Panc1 (cell line): Measurements from ENCODE around the gene ZNF469. TPM values are rescaled to one million over a fixed set of nuclear protein-coding genes. Genes with fewer than 3 reads are reported as not detected.

ENCODE experiments used
- ATAC-seq: fragments of 200-7000 bp; cut with Tn5 transposase; 2 replicates; pipeline ENCODE4 v1.9.1; 2020; ENCODE audit warnings: mild to moderate bottlenecking, moderate library complexity
- BruUV-seq: library from RNA; stranded (reverse); fragments of 400-500 nt; replicated peaks from 2 replicates; lab custom pipeline; 2021; lab: Mats Ljungman, UMichigan
- CTCF ChIA-PET: fragments of 300-600 bp; sonication (Branson Sonifier 250); formaldehyde crosslinking; loops from one replicate; lab custom pipeline; 2022; ENCODE audit warnings: antibody characterized with exemption; lab: Charles Lee
- POLR2A ChIA-PET: fragments of 300-600 bp; sonication (Branson Sonifier 250); formaldehyde crosslinking; loops from one replicate; lab custom pipeline; 2022; ENCODE audit warnings: antibody characterized with exemption; lab: Charles Lee
- DNase-seq: peaks from one replicate; pipeline ENCODE4 v3.0.0-alpha.2; 2010; ENCODE audit warnings: low read depth, low spot score
- H3K27ac ChIP-seq: 2 replicates; pipeline ENCODE4 v1.5.1; 2011; ENCODE audit warnings: mild to moderate bottlenecking, low read length, inconsistent platforms
- H3K27me3 ChIP-seq: fragments of 200-500 bp; sonication (Bioruptor generic); 2 replicates; pipeline ENCODE4 v1.6.0; 2014; ENCODE audit warnings: low read length, inconsistent platforms; ENCODE audit not compliant: control insufficient read depth, insufficient read depth
- H3K36me3 ChIP-seq: fragments of 200-500 bp; sonication (Bioruptor generic); 2 replicates; pipeline ENCODE4 v1.5.1; 2014; ENCODE audit warnings: inconsistent platforms, mild to moderate bottlenecking, low read length, moderate library complexity; ENCODE audit not compliant: control insufficient read depth, insufficient read depth
- H3K4me1 ChIP-seq: 2 replicates; pipeline ENCODE4 v1.5.1; 2011; ENCODE audit warnings: inconsistent platforms, mild to moderate bottlenecking, low read length, moderate library complexity; ENCODE audit not compliant: control insufficient read depth, insufficient read depth
- H3K4me3 ChIP-seq, 2 experiments: 2 replicates each; pipeline ENCODE4 v1.5.1; 2011 to 2012; ENCODE audit warnings: low read depth in 2 of 2, low read length in 2 of 2, mild to moderate bottlenecking in 2 of 2, inconsistent platforms in 1 of 2, moderate library complexity in 1 of 2
- H3K9me3 ChIP-seq: fragments of 200-500 bp; sonication (Bioruptor generic); 2 replicates; pipeline ENCODE4 v1.5.1; 2014; ENCODE audit warnings: low read depth, mild to moderate bottlenecking, inconsistent platforms, low read length, moderate library complexity; ENCODE audit not compliant: control insufficient read depth, insufficient read depth
- CTCF ChIP-seq: fragments of 450-650 bp; IDR thresholded peaks from 2 replicates; pipeline ENCODE4 v1.5.1; 2017; ENCODE audit warnings: mild to moderate bottlenecking
- POLR2AphosphoS5 ChIP-seq: IDR thresholded peaks from 2 replicates; pipeline ENCODE4 v1.6.1; 2012; ENCODE audit warnings: mild to moderate bottlenecking, low read depth, low read length, moderate library complexity
- REST ChIP-seq, 2 experiments: IDR thresholded peaks; 2 replicates each; pipeline ENCODE4 v1.6.1; 2011 to 2012; ENCODE audit warnings: low read depth in 2 of 2, control low read depth in 1 of 2, low read length in 1 of 2, mild to moderate bottlenecking in 1 of 2, moderate library complexity in 1 of 2; ENCODE audit not compliant: insufficient read depth in 1 of 2
- SIN3A ChIP-seq: IDR thresholded peaks from 2 replicates; pipeline ENCODE4 v1.6.1; 2012; ENCODE audit warnings: low read depth, mild to moderate bottlenecking, low read length, moderate library complexity, borderline replicate concordance; ENCODE audit not compliant: insufficient read depth
- TCF7L2 ChIP-seq: IDR thresholded peaks from 2 replicates; pipeline ENCODE4 v1.6.1; 2011; ENCODE audit warnings: mild to moderate bottlenecking, low read depth, low read length, inconsistent platforms
- in situ Hi-C: cut with HindIII; loops from 2 replicates; pipeline ENCODE4 v1.10.0; 2016; ENCODE audit warnings: low sequenced_read_pairs, low pct_unique_long_range_greater_than_20kb
- intact Hi-C: fragments of 100-400 bp; cut with micrococcal nuclease; formaldehyde crosslinking; loops from one replicate; pipeline ENCODE4 v1.10.0; 2022; ENCODE audit not compliant: unreplicated experiment
- total RNA-seq: library from RNA; stranded (reverse); gene quantifications from one replicate; pipeline ENCODE4 v1.2.1, GENCODE V29; 2021; ENCODE audit not compliant: unreplicated experiment

Gene ZNF469
- total RNA-seq, 1 experiment from 2014 or later, result 1.3 TPM

- DNase-seq (no peak), ATAC-seq (no peak)
- Histone ChIP-seq H3K27ac (no peak overlapping the region), H3K9me3 (no peaks in the 10 kb centered on the region), H3K4me3 (no peak overlapping the region), H3K27me3 (no peaks in the 10 kb centered on the region), H3K36me3 (no peaks in the 10 kb centered on the region), H3K4me1 (peaks cover 11% of the 10 kb centered on the region)
- intact Hi-C loops (no loop called here), in situ Hi-C loops (no loop called here)
- no TSS peak for BruUV-seq
- CTCF ChIA-PET, result no interaction called here
- TF ChIP-seq SIN3A (no peak), POLR2AphosphoS5 (no peak), TCF7L2 (no peak), CTCF (no peak)
- POLR2A ChIA-PET, result no interaction called here
Observed at GRCh38 chr16:88389621-88390160, 6.9 kb downstream of the ZNF469 start.

- Histone ChIP-seq H3K9me3 (no peaks in the 10 kb centered on the region), H3K4me3 (no peak overlapping the region), H3K36me3 (no peaks in the 10 kb centered on the region), H3K27me3 (no peaks in the 10 kb centered on the region), H3K4me1 (peaks cover 11% of the 10 kb centered on the region), H3K27ac (no peak overlapping the region)
- ATAC-seq (no peak), DNase-seq (no peak)
- ChIA-PET CTCF (no interaction called here), POLR2A (no interaction called here)
- intact Hi-C loops (no loop called here), in situ Hi-C loops (no loop called here)
- no TSS peak for BruUV-seq
- TF ChIP-seq TCF7L2 (no peak), POLR2AphosphoS5 (no peak), CTCF (no peak), SIN3A (no peak), REST (IDR thresholded peaks at IDR 0.05; ENCODE audit: insufficient read depth in 1 of 2, low read depth in 2 of 2, low read length in 1 of 2) (no peak)
Observed at GRCh38 chr16:88390265-88390664, 7.5 kb downstream of the ZNF469 start.
